ENCODE data around the gene FAM241B. TPM values are rescaled to one million over a fixed set of nuclear protein-coding genes. Genes with fewer than 3 reads are reported as not detected.
A peak's percentile ranks its signal among the peaks of the same experiment; 100 is the strongest.

Gene FAM241B, protein sequence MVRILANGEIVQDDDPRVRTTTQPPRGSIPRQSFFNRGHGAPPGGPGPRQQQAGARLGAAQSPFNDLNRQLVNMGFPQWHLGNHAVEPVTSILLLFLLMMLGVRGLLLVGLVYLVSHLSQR
- total RNA-seq (1 to 10 TPM; 1.1 to 6.2 (median 1.7) TPM), polyA plus RNA-seq (1 to 10 TPM; 2.8 to 5.9 (median 3.2) TPM)
- long read RNA-seq, donor 1, partial matches to known transcripts = 0 of 3 reads
- long read RNA-seq, donor 1, other reads (novel, unspliced or antisense) = 0 of 3 reads
- long read RNA-seq, donor 2, transcript FAM241B-201 (4 exons, 1,065 nt) = major isoform, 7 of 11 reads
- long read RNA-seq, donor 2, partial matches to known transcripts = 0 of 11 reads
- long read RNA-seq, donor 2, other reads (novel, unspliced or antisense) = 4 of 11 reads

DNA sequence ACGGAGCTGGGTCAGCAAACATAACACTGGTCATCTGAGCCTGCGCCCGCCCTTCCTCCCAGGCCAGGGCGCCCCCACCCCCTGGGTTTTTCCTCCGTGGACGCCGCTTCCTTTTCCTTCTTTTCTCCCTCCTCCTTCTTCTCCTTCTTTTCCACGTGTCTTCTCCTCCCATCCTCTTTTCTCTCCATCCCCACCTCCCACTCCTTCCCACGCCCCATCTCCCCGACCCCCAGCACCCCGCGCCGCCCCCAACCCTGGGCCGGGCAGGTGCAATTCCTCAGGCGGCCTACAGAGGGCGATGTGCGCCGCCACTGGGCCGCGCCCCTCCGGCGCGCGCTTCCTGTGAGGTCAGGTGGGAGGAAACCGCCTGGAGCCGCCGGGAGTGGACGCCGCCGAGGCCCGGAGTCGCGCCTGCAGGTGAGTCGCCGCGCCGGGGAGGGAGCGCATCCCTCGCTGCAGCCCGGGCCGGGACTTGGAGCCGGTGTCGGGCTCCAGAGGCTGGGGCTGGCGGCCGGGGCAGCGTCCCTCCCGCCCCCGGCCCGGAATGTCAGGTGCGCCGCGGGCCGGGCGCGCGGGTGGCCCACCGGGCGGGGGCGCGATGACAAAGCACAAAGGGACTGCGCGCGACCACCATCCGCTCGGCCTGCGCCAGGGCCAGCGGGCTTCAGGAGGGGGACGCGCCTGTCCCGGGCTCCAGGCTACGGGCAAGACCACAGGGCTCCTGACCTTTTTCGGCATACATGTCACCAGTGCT, at the start of gene FAM241B:
Gene FAM241B (plus strand): TSS at position 351 of the 754 bp plus-strand sequence. CDS start 1,497 bp downstream, outside the sequence.
- intact Hi-C loops (cut with DNase I) = loop anchor here in 1 of 2 donors (2.0 to 10.0 kb wide), 2 partner anchors 109 to 395 kb away; no protein-coding TSS in a partner anchor
- H3K27me3 ChIP-seq (ENCODE audit: insufficient read depth in 3 of 3, low read length in 2 of 3) = peaks cover 0 to 17% (median 0%) of the 10 kb centered on the region in 3 donors
- peak within 1 kb of the TSS; percentile 72 for H3K4me3 ChIP-seq
- H3K9me3 ChIP-seq = no peaks in the 10 kb centered on the region
- H3K36me3 ChIP-seq (ENCODE audit: insufficient read depth in 1 of 2, low read depth in 1 of 2) = no peaks in the 10 kb centered on the region
- TF ChIP-seq, protein P1, sequence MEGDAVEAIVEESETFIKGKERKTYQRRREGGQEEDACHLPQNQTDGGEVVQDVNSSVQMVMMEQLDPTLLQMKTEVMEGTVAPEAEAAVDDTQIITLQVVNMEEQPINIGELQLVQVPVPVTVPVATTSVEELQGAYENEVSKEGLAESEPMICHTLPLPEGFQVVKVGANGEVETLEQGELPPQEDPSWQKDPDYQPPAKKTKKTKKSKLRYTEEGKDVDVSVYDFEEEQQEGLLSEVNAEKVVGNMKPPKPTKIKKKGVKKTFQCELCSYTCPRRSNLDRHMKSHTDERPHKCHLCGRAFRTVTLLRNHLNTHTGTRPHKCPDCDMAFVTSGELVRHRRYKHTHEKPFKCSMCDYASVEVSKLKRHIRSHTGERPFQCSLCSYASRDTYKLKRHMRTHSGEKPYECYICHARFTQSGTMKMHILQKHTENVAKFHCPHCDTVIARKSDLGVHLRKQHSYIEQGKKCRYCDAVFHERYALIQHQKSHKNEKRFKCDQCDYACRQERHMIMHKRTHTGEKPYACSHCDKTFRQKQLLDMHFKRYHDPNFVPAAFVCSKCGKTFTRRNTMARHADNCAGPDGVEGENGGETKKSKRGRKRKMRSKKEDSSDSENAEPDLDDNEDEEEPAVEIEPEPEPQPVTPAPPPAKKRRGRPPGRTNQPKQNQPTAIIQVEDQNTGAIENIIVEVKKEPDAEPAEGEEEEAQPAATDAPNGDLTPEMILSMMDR (IDR thresholded peaks at IDR 0.05) = peak; percentile 95
- DNase-seq = peak; percentile 56 to 79
- H3K27ac ChIP-seq = no peak within 1 kb of the TSS
- WGBS, 3 donors = 4 to 5% (median 4%) methylated on average over 56 to 72 of the region's 72 CpGs
- ATAC-seq = peak; percentile 86 to 97 (median 94)
- H3K4me1 ChIP-seq = no peaks in the 10 kb centered on the region

DNA sequence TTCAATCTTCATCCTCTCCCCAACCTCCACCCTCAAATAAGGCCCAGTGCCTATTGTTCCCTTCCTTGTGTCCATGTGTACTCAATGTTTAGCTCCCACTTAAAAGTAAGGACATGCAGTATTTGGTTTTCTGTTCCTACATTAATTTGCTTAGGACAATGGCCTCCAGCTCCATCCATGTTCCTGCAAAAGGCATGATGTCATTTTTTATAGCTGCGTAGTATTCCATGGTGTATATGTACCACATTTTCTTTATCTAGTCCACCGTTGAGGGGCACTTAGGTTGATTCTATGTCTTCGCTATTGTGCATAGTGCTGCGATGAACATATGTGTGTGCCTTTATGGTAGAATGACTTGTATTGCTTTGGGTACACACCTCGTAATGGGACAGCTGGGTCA, 49.6 kb upstream of the FAM241B start:
- ATAC-seq = no peak
- Histone ChIP-seq H3K4me3 (no peak overlapping the region), H3K27ac (no peak overlapping the region), H3K27me3 (ENCODE audit: insufficient read depth in 3 of 3, low read length in 2 of 3) (peaks cover 3 to 57% (median 22%) of the 10 kb centered on the region in 3 donors), H3K9me3 (no peaks in the 10 kb centered on the region), H3K4me1 (no peaks in the 10 kb centered on the region), H3K36me3 (ENCODE audit: insufficient read depth in 1 of 2, low read depth in 1 of 2) (no peaks in the 10 kb centered on the region)
- intact Hi-C loops (cut with DNase I) = no loop called here
- WGBS, 3 donors = 68 to 74% (median 70%) methylated on average over 5 of the region's 5 CpGs
- TF ChIP-seq, protein P1 (IDR thresholded peaks at IDR 0.05) = no peak
- DNase-seq = no peak

DNA sequence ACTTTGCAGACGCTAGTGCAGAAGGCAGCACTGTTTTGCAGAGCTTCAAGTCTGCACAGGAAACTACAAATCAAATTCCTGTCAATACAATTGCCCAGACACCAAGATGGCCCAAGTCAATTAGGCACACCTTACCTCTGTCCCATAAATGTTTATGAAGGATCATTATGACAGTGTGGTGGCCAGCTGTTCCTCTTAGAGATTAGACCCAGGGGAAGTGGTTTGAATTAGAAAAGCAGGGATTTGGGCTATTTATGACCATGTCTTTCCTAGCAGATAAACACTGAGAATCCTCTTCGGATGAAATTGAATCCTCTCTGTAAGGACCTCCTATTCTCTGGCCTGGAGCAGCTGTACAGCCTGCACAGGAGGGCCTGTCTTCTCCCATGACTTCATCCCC, 46.9 kb upstream of the FAM241B start:
- no peaks in the 10 kb centered on the region for H3K9me3 ChIP-seq
- intact Hi-C loops (cut with DNase I) = no loop called here
- DNase-seq (no peak), ATAC-seq (no peak)
- H3K4me3 ChIP-seq = no peak overlapping the region
- TF ChIP-seq, protein P1 (IDR thresholded peaks at IDR 0.05) = no peak
- H3K27me3 ChIP-seq (ENCODE audit: insufficient read depth in 3 of 3, low read length in 2 of 3) = peaks cover 3 to 30% (median 9%) of the 10 kb centered on the region in 3 donors
- no peak overlapping the region for H3K27ac ChIP-seq
- WGBS, 3 donors = 45 to 52% (median 48%) methylated on average over 2 of the region's 2 CpGs
- no peaks in the 10 kb centered on the region for H3K4me1 ChIP-seq
- no peaks in the 10 kb centered on the region for H3K36me3 ChIP-seq (ENCODE audit: insufficient read depth in 1 of 2, low read depth in 1 of 2)

DNA sequence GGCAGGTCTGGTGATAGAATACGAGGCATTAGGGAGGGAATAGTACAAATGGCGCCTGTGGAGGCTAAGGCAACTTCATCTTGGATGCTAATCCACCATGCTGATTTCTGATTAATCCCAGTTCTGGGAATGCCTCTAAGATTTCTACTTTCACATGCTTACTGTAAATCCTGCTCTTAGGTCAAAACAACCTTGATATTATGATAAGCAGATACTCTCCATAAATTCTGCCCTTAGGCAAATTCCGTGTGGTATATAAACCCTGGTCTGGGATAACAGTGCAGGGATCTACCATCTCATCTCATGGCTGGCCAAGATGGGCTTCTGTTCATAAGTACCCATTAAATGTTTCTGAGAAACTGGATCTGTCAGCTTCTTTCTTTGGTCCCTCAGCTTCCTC, 45.4 kb upstream of the FAM241B start:
- H3K27ac ChIP-seq = no peak overlapping the region
- no peaks in the 10 kb centered on the region for H3K36me3 ChIP-seq (ENCODE audit: insufficient read depth in 1 of 2, low read depth in 1 of 2)
- TF ChIP-seq, protein P1 (IDR thresholded peaks at IDR 0.05) = no peak
- no peak for DNase-seq
- intact Hi-C loops (cut with DNase I) = no loop called here
- ATAC-seq = no peak
- 81 to 85% (median 83%) methylated on average over 3 of the region's 3 CpGs for WGBS, 3 donors
- H3K4me1 ChIP-seq = no peaks in the 10 kb centered on the region
- no peak overlapping the region for H3K4me3 ChIP-seq
- peaks cover 2 to 16% (median 3%) of the 10 kb centered on the region in 3 donors for H3K27me3 ChIP-seq (ENCODE audit: insufficient read depth in 3 of 3, low read length in 2 of 3)
- H3K9me3 ChIP-seq = no peaks in the 10 kb centered on the region

Data from psoas muscle (tissue), 8 donors.